Gastroesophageal sphincter (tissue), 3 donors: ENCODE measurements around the gene ZNF638.

Source experiments
- CTCF ChIP-seq, 4 experiments: fragments of 200-600 bp in 2 of 4; fragments of 450-650 bp in 2 of 4; sonication (generic) in 1 of 4; IDR thresholded peaks; one replicate each; pipeline ENCODE4 v1.5.1; 2017 to 2019; ENCODE audit warnings: antibody characterized with exemption in 4 of 4, mild to moderate bottlenecking in 2 of 4, moderate library complexity in 2 of 4
- POLR2A ChIP-seq, 2 donors: fragments of 450-650 bp; IDR thresholded peaks; one replicate each; pipeline ENCODE4 v1.6.1; 2017; ENCODE audit warnings: antibody characterized with exemption in 2 of 2, mild to moderate bottlenecking in 2 of 2, moderate library complexity in 1 of 2

GRCh38 chr2:71422786-71423185 is 91.2 kb downstream of the ZNF638 start:
- TF ChIP-seq CTCF (IDR thresholded peaks at IDR 0.05) (no peak), POLR2A (IDR thresholded peaks at IDR 0.05) (no peak)
